T1000 (cell line): ENCODE results near the gene FBLN5.
"Not testable (repeated sequence)": the region's sequence is repeated elsewhere in the genome, so short reads cannot be mapped to it uniquely, and the experiment has no call there.

ENCODE experiments used
- DNase-seq: peaks from one replicate; lab custom pipeline; 2025; ENCODE audit warnings: mixed read lengths; lab: John Stamatoyannopoulos, UW

FBLN5 gene

GRCh38 chr14:91861091-91861490 is 86.4 kb downstream of the FBLN5 start:
- DNase-seq: no peak

- DNase-seq: no peak
Observed at GRCh38 chr14:91860238-91860637, 87.3 kb downstream of the FBLN5 start.

- peak; percentile 46 for DNase-seq
Observed at GRCh38 chr14:91858536-91859275, 88.8 kb downstream of the FBLN5 start.

GRCh38 chr14:91857614-91858013 is 89.9 kb downstream of the FBLN5 start:
- no peak for DNase-seq

- DNase-seq: no peak
Observed at GRCh38 chr14:91854327-91854934, 93.1 kb downstream of the FBLN5 start.

GRCh38 chr14:91851563-91851962 is 95.9 kb downstream of the FBLN5 start:
- DNase-seq: no peak

GRCh38 chr14:91848504-91849001 is 98.9 kb downstream of the FBLN5 start:
- DNase-seq: no peak

GRCh38 chr14:91847693-91848092 is 99.8 kb downstream of the FBLN5 start:
- DNase-seq: no peak

GRCh38 chr14:91845652-91846051 is 101.8 kb downstream of the FBLN5 start:
- DNase-seq: no peak

- not testable (repeated sequence) for DNase-seq
Observed at GRCh38 chr14:91845056-91845455, 102.4 kb downstream of the FBLN5 start.

GRCh38 chr14:91844029-91844428 is 103.5 kb downstream of the FBLN5 start:
- DNase-seq: no peak

GRCh38 chr14:91843437-91843836 is 104.1 kb downstream of the FBLN5 start:
- DNase-seq: no peak

- DNase-seq: no peak
Observed at GRCh38 chr14:91841065-91841464, 106.4 kb downstream of the FBLN5 start.

- no peak for DNase-seq
Observed at GRCh38 chr14:91839749-91840148, 107.7 kb downstream of the FBLN5 start.

- no peak for DNase-seq
Observed at GRCh38 chr14:91837076-91837475, 110.4 kb downstream of the FBLN5 start.

- no peak for DNase-seq
Observed at GRCh38 chr14:91835920-91836843, 111.3 kb downstream of the FBLN5 start.

- no peak for DNase-seq
Observed at GRCh38 chr14:91835197-91835919, 112.1 kb downstream of the FBLN5 start.

- DNase-seq: no peak
Observed at GRCh38 chr14:91834571-91834970, 112.9 kb downstream of the FBLN5 start.

- no peak for DNase-seq
Observed at GRCh38 chr14:91831337-91831736, 116.2 kb downstream of the FBLN5 start.

- no peak for DNase-seq
Observed at GRCh38 chr14:91830777-91831176, 116.7 kb downstream of the FBLN5 start.

GRCh38 chr14:91829511-91829910 is 118.0 kb downstream of the FBLN5 start:
- DNase-seq: no peak

- no peak for DNase-seq
Observed at GRCh38 chr14:91827746-91828145, 119.7 kb downstream of the FBLN5 start.
